Measurements from ENCODE around the gene MICB. TPM values are rescaled to one million over a fixed set of nuclear protein-coding genes. Genes with fewer than 3 reads are reported as not detected.

Gene MICB
- polyA plus RNA-seq, 2 of the 4 experiments (the other 2 are of a cell fraction): 6.8 to 7.0 TPM

- TF ChIP-seq E2F6 (IDR thresholded peaks at IDR 0.05; ENCODE audit: borderline replicate concordance, low read depth) (no peak), RAD21 (conservative IDR thresholded peaks at IDR 0.05 in 1 of 2, IDR thresholded peaks at IDR 0.05 in 1 of 2) (no peak), ZFP36 (IDR thresholded peaks at IDR 0.05; ENCODE audit: borderline replicate concordance, partially characterized antibody) (no peak)
Measured at GRCh38 chr6:31528307-31528777, 30.4 kb downstream of the MICB start (continued).

GRCh38 chr6:31528821-31529328, 30.9 kb downstream of the MICB start, which contains the start of gene MCCD1:
TSS of gene MCCD1 (plus strand) at chr6:31528962. CDS start at chr6:31529015, 53 bp downstream.
- Histone ChIP-seq H3K4me1 (no peaks in the 10 kb centered on the region), H3K4me2 (no peak within 1 kb of the TSS), H3K27ac (no peak within 1 kb of the TSS), H3K4me3 (no peak within 1 kb of the TSS), H3K9me3 (no peaks in the 10 kb centered on the region)
- CTCF ChIA-PET: interaction anchor here (0.6 to 1.7 kb wide), 3 partner anchors 12 to 36 kb away, joined by 3 to 7 read pairs (median 3); no protein-coding TSS in a partner anchor
- TF ChIP-seq TFCP2L1 (CRISPR knock-in tag; IDR thresholded peaks at IDR 0.05) (peak; percentile 64; the same call in 1 of the 2 replicates), JUNB (IDR thresholded peaks at IDR 0.05) (no peak)
- DNase-seq (ENCODE audit: low read depth in 1 of 2, low spot score in 1 of 2): no peak
- no peak for FAIRE-seq
- 90% methylated on average over 6 of the region's 7 CpGs for WGBS (ENCODE audit: missing lambda C conversion rate)
- ATAC-seq: peak; percentile 50 to 52
- POLR2A ChIA-PET: no interaction called here

GRCh38 chr6:31529329-31530150, 31.6 kb downstream of the MICB start:
- POLR2A ChIA-PET: no interaction called here
- CTCF ChIA-PET: interaction anchor here (1.7 kb wide), 1 partner anchor 36 kb away, joined by 7 read pairs; no protein-coding TSS in a partner anchor
- ATAC-seq: peak; percentile 5 to 16; a peak in 3 of 6 replicates

GRCh38 chr6:31530659-31531058, 32.7 kb downstream of the MICB start:
- POLR2A ChIA-PET: no interaction called here
- CTCF ChIA-PET: interaction anchor here (1.2 kb wide), 1 partner anchor 36 kb away, joined by 3 read pairs; no protein-coding TSS in a partner anchor
- Histone ChIP-seq H3K9me3 (no peaks in the 10 kb centered on the region), H3K4me3 (no peak overlapping the region), H3K27ac (no peak overlapping the region), H3K4me2 (no peak overlapping the region), H3K4me1 (no peaks in the 10 kb centered on the region)
- DNase-seq (ENCODE audit: low read depth in 1 of 2, low spot score in 1 of 2): no peak
- ATAC-seq: 0 out of 6 replicates have a peak, but pooled peaks of 1 of the 2 experiments have one; percentile 4
- FAIRE-seq: no peak
- WGBS (ENCODE audit: missing lambda C conversion rate): 74% methylated on average over 5 of the region's 6 CpGs
- no peak for TF ChIP-seq MYC (IDR thresholded peaks at IDR 0.05; ENCODE audit: borderline replicate concordance, low read length)
- TF ChIP-seq EHMT2 (IDR thresholded peaks at IDR 0.05; ENCODE audit: low read depth): no peak
- TF ChIP-seq TP53 (CRISPR knock-in tag; IDR thresholded peaks at IDR 0.05): no peak
- TF ChIP-seq CEBPB (IDR thresholded peaks at IDR 0.05): no peak
- TF ChIP-seq FOXS1 (CRISPR knock-in tag; IDR thresholded peaks at IDR 0.05): no peak
- TF ChIP-seq SREBF2 (IDR thresholded peaks at IDR 0.05): no peak

More at GRCh38 chr6:31529329-31530150, 31.6 kb downstream of the MICB start:
- H3K4me2 ChIP-seq: no peak overlapping the region
- no peak overlapping the region for H3K4me3 ChIP-seq
- 78% methylated on average over 12 of the region's 12 CpGs for WGBS (ENCODE audit: missing lambda C conversion rate)
- no peaks in the 10 kb centered on the region for H3K4me1 ChIP-seq
- TF ChIP-seq POLR2AphosphoS2 (conservative IDR thresholded peaks at IDR 0.05; ENCODE audit: low read length) (0 out of 2 replicates have a peak, but pooled peaks have one; percentile 78), SMC3 (IDR thresholded peaks at IDR 0.05) (no peak), RCOR1 (IDR thresholded peaks at IDR 0.05; ENCODE audit: low read depth, low read length) (no peak)
- FAIRE-seq (no peak), DNase-seq (ENCODE audit: low read depth in 1 of 2, low spot score in 1 of 2) (no peak)
- H3K27ac ChIP-seq: no peak overlapping the region
- no peaks in the 10 kb centered on the region for H3K9me3 ChIP-seq

- Histone ChIP-seq H3K4me3 (no peak overlapping the region), H3K4me2 (no peak overlapping the region), H3K9me3 (no peaks in the 10 kb centered on the region), H3K4me1 (no peaks in the 10 kb centered on the region), H3K27ac (no peak overlapping the region)
- FAIRE-seq: no peak
- POLR2A ChIA-PET: interaction anchor here (1.4 kb wide), 1 partner anchor 10 kb away, joined by 6 read pairs; the partner anchor contains the start of gene DDX39B
- DNase-seq (ENCODE audit: low read depth in 1 of 2, low spot score in 1 of 2): no peak
- no peak for ATAC-seq
- WGBS (ENCODE audit: missing lambda C conversion rate): 85% methylated on average over 7 of the region's 7 CpGs
- TF ChIP-seq HES2 (IDR thresholded peaks at IDR 0.05) (no peak), SMC3 (IDR thresholded peaks at IDR 0.05) (no peak)
- CTCF ChIA-PET: interaction anchor here (0.8 to 1.6 kb wide), 6 partner anchors 10 to 134 kb away, joined by 3 to 6 read pairs (median 4); partner anchors contain the start of genes ATP6V1G2 and DDX39B
Measured at GRCh38 chr6:31531162-31531561, 33.2 kb downstream of the MICB start.

All from A549 (cell line).